Spleen (tissue), 11 donors: Measurements from ENCODE around the gene MR1. TPM values are rescaled to one million over a fixed set of nuclear protein-coding genes. Genes with fewer than 3 reads are reported as not detected.

Experiments used
- DNase-seq: peaks from one replicate; pipeline ENCODE4 v3.0.0-alpha.2; 2020
- H3K27ac ChIP-seq, 8 donors: fragments of 200-600 bp; sonication (generic) in 7 of 8; 1 replicate in 4 of 8; 2 replicates in 4 of 8; pipeline versions ENCODE4 v1.5.0 to v1.8.0; 2016 to 2021; ENCODE audit warnings: inconsistent platforms in 4 of 8, mild to moderate bottlenecking in 4 of 8, moderate library complexity in 1 of 8
- H3K27me3 ChIP-seq, 7 donors: fragments of 200-600 bp; sonication (generic) in 6 of 7; replicated peaks in 1 of 7; 1 replicate in 4 of 7; 2 replicates in 3 of 7; pipeline versions ENCODE4 v1.5.0 to v1.8.0; 2016 to 2021; ENCODE audit warnings: inconsistent platforms in 3 of 7, mild to moderate bottlenecking in 1 of 7
- H3K36me3 ChIP-seq, 6 donors: fragments of 200-600 bp; sonication (generic) in 5 of 6; 1 replicate in 4 of 6; 2 replicates in 2 of 6; pipeline versions ENCODE4 v1.5.0 to v1.8.0; 2016 to 2021; ENCODE audit warnings: inconsistent platforms in 2 of 6
- H3K4me1 ChIP-seq, 6 donors: fragments of 200-600 bp; sonication (generic) in 5 of 6; 1 replicate in 3 of 6; 2 replicates in 3 of 6; pipeline versions ENCODE4 v1.5.0 to v1.8.0; 2016 to 2021; ENCODE audit warnings: inconsistent platforms in 3 of 6
- H3K4me3 ChIP-seq, 8 donors: fragments of 200-600 bp; sonication (generic) in 7 of 8; 1 replicate in 4 of 8; 2 replicates in 4 of 8; pipeline versions ENCODE4 v1.5.0 to v1.8.0; 2016 to 2021; ENCODE audit warnings: inconsistent platforms in 4 of 8, mild to moderate bottlenecking in 4 of 8, moderate library complexity in 2 of 8
- H3K9me3 ChIP-seq, 8 donors: fragments of 200-600 bp; sonication (generic) in 7 of 8; 1 replicate in 4 of 8; 2 replicates in 4 of 8; pipeline versions ENCODE4 v1.5.0 to v1.8.0; 2016 to 2021; ENCODE audit warnings: inconsistent platforms in 4 of 8
- CTCF ChIP-seq, 11 experiments: fragments of 200-600 bp in 7 of 11; fragments of 450-650 bp in 4 of 11; sonication (generic) in 4 of 11; IDR thresholded peaks in 8 of 11; conservative IDR thresholded peaks in 3 of 11; 1 replicate in 7 of 11; 2 replicates in 4 of 11; pipeline versions ENCODE4 v1.4.0 to v1.8.0; 2016 to 2021; ENCODE audit warnings: antibody characterized with exemption in 11 of 11, inconsistent platforms in 4 of 11, mild to moderate bottlenecking in 1 of 11
- POLR2A ChIP-seq, 3 donors: fragments of 450-650 bp; IDR thresholded peaks; one replicate each; pipeline ENCODE4 v1.5.1; 2017; ENCODE audit warnings: antibody characterized with exemption in 3 of 3, mild to moderate bottlenecking in 1 of 3
- POLR2AphosphoS5 ChIP-seq, 3 donors: sonication (generic); formaldehyde crosslinking; IDR thresholded peaks; one replicate each; pipeline ENCODE4 v1.5.1; 2017; ENCODE audit warnings: antibody characterized with exemption in 3 of 3
- WGBS, 5 donors: extraction: QIAGEN DNeasy Blood & Tissue Kit in 3 of 5; methylation state at CpG; one replicate each; pipeline versions ENCODE4 v1.1.5 to v1.1.7; 2013 to 2018; 5-methylcytosine and 5-hydroxymethylcytosine counted together
- intact Hi-C: fragments of 100-400 bp; cut with DNase I; formaldehyde crosslinking; loops from one replicate; pipeline ENCODE4 v1.15.0; 2023; ENCODE audit warnings: low total_unique reads
- polyA plus RNA-seq, 3 donors: library from polyadenylated mRNA; stranded (reverse); fragments of 200-250 nt; gene quantifications; one replicate each; pipeline ENCODE4 v1.2.1, GENCODE V29; 2013
- total RNA-seq, 7 donors: library from RNA; depleted of rRNA in 3 of 7; stranded (reverse); fragments of >200 nt in 3 of 7; fragmentation: NEBNext Ultra II Directional in 4 of 7; extraction: Animal tissue kit (Norgen Biotek cat#: 25700) in 4 of 7; gene quantifications; one replicate each; pipeline versions ENCODE4 v1.1.0 to v1.2.1, GENCODE V29; 2016 to 2021
- donor health status: healthy with polysubstance abuse.
- donor health status: DM: no; HTN: no; CAD: no; lungs with moderate emphysema.
- donor health status: DM: no; HTN: no; CAD: no.
- donor health status: Bipolar disorder and iron deficiency.
- donor health status: healthy.
- donor health status: DM: no; HTN: no; CAD: no.
- donor health status: DM: yes; HTN: yes; CAD: no.

Gene MR1
- total and polyA plus RNA-seq, 10 donors, result 4.9 to 35.6 (median 24.0) TPM

GRCh38 chr1:181110013-181110412, 76.2 kb downstream of the MR1 start:
- no peak for DNase-seq
- peaks cover 23 to 62% (median 44%) of the 10 kb centered on the region in 6 donors for H3K4me1 ChIP-seq
- no peak overlapping the region for H3K4me3 ChIP-seq
- H3K27me3 ChIP-seq, result no peaks in the 10 kb centered on the region
- H3K36me3 ChIP-seq, result no peaks in the 10 kb centered on the region
- no peak for TF ChIP-seq POLR2A (IDR thresholded peaks at IDR 0.05)
- TF ChIP-seq CTCF (IDR thresholded peaks at IDR 0.05 in 8 of 11, conservative IDR thresholded peaks at IDR 0.05 in 3 of 11), result no peak
- no peak for TF ChIP-seq POLR2AphosphoS5 (IDR thresholded peaks at IDR 0.05)
- no peak overlapping the region for H3K27ac ChIP-seq
- intact Hi-C loops, result no loop called here
- H3K9me3 ChIP-seq, result no peaks in the 10 kb centered on the region
- 76 to 82% (median 77%) methylated on average over 2 of the region's 2 CpGs for WGBS, 5 donors

Other genes with a start within 250 kb of the MR1 start
- 1 to 10 TPM; 2.4 to 7.4 (median 4.8) TPM for gene KIAA1614, start 121.1 kb upstream of the MR1 start, total RNA-seq
- 1 to 10 TPM in 1 of 3 donors, under 1 TPM in 2; 0.50 to 2.4 (median 0.85) TPM for gene KIAA1614, start 121.1 kb upstream of the MR1 start, polyA plus RNA-seq
- 10 to 100 TPM; 18.3 to 41.4 (median 22.1) TPM for gene STX6, start 11.1 kb upstream of the MR1 start, total RNA-seq
- gene STX6, start 11.1 kb upstream of the MR1 start, polyA plus RNA-seq, result 10 to 100 TPM in 1 of 3 donors, 1 to 10 TPM in 2; 6.8 to 10.2 (median 8.0) TPM
- 10 to 100 TPM; 33.4 to 62.3 (median 40.8) TPM for gene IER5, start 54.7 kb downstream of the MR1 start, total RNA-seq
- 10 to 100 TPM; 21.3 to 33.9 (median 32.7) TPM for gene IER5, start 54.7 kb downstream of the MR1 start, polyA plus RNA-seq